Vagina (tissue), 2 donors: ENCODE results near the gene CCDC69.

ENCODE experiments used
- POLR2A ChIP-seq, 2 donors: fragments of 450-650 bp; IDR thresholded peaks; one replicate each; pipeline ENCODE4 v1.6.1; 2017; ENCODE audit warnings: antibody characterized with exemption in 2 of 2, mild to moderate bottlenecking in 2 of 2, moderate library complexity in 2 of 2
- POLR2AphosphoS5 ChIP-seq, 2 donors: sonication (generic); formaldehyde crosslinking; IDR thresholded peaks; one replicate each; pipeline ENCODE4 v1.9.0; 2017; ENCODE audit warnings: antibody characterized with exemption in 2 of 2, mild to moderate bottlenecking in 2 of 2, low read depth in 1 of 2; ENCODE audit not compliant: insufficient read depth in 1 of 2
- TF ChIP-seq, protein P1 (sequence below), 3 experiments: fragments of 450-650 bp in 2 of 3; fragments of 200-600 bp in 1 of 3; sonication (generic) in 1 of 3; IDR thresholded peaks; one replicate each; pipeline ENCODE4 v1.5.1; 2017 to 2019; ENCODE audit warnings: antibody characterized with exemption in 3 of 3, mild to moderate bottlenecking in 2 of 3, moderate library complexity in 2 of 3

DNA sequence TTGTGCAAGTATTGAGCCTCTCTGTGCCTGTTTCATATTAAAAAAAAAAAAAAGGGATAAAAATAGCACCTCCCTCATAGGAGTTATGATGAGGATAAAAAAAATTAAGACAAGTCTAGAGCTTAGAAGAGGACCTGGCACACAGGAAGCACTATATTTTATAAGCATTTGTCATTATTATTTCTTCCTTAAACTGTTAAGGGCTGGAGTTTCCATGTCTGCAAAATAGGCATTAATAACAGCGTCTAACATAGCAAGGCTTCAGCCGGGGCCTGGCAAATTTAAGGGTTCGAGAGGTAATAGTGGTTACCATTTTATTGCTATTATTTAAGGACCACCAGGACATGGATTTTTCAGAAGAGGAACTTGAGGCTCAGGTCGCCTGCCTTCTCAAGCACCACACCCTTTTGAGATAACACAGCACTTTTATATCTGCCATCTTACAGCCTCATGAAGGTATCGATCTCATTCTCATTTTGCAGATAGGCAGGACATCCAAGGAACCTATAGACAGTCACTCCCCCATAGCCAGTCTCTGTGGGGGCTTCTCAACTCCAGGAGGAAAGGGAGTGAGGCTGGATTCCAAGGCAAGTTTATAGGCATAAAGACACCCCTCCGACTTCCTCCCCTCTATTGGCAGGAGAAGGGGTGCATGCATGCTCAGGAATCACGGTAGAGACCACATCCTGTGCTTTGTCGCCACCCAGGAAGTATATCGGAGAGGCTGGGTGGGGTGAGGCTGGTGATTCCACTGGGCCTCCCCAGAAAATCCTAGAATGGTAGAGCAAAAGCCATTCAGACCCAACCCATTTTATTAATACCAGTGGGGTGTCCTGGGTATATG lies 68.7 kb downstream of the CCDC69 start:
- no peak for TF ChIP-seq POLR2A (IDR thresholded peaks at IDR 0.05)
- TF ChIP-seq, protein P1, sequence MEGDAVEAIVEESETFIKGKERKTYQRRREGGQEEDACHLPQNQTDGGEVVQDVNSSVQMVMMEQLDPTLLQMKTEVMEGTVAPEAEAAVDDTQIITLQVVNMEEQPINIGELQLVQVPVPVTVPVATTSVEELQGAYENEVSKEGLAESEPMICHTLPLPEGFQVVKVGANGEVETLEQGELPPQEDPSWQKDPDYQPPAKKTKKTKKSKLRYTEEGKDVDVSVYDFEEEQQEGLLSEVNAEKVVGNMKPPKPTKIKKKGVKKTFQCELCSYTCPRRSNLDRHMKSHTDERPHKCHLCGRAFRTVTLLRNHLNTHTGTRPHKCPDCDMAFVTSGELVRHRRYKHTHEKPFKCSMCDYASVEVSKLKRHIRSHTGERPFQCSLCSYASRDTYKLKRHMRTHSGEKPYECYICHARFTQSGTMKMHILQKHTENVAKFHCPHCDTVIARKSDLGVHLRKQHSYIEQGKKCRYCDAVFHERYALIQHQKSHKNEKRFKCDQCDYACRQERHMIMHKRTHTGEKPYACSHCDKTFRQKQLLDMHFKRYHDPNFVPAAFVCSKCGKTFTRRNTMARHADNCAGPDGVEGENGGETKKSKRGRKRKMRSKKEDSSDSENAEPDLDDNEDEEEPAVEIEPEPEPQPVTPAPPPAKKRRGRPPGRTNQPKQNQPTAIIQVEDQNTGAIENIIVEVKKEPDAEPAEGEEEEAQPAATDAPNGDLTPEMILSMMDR (IDR thresholded peaks at IDR 0.05): no peak
- no peak for TF ChIP-seq POLR2AphosphoS5 (IDR thresholded peaks at IDR 0.05; ENCODE audit: insufficient read depth in 1 of 2, low read depth in 1 of 2)
